ENCODE results near the gene SEPTIN5.

Gene SEPTIN5

DNA sequence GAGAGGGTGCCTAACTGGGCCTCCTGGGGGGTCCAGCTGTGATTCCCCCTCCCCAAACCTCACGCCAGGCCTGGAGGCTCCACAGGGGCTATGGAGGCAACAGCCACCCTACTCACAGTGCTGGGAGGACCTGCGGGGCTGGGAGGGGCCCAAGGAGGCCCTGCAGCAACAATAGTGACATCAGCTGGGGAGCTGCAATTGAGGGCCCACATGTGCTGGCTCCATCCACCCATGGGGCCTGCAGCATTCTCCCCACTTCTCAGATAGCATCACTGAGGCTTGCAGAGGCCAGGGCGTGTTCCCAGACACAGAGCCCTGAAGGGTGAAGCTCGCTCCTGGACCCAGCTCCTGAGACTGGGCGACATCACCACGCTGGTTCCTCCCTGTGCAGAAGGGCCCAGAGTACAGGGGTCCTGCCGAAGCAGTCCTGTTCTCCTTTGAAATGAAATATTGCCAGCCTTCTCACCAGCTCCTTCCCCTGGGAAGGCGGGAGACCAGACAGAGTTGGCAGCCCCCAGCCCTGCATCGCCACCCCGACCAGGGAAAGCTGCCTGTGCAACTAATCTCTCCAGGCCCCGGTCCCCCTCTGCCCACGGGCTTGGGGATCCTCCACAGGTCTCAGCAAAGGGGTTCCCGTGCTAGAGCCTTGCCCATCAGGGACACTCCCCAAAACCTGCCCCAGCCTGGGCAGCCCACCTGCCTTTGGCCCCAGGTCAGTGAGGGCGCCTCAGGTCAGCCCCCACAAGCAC is 37.4 kb downstream of the SEPTIN5 start:
- DNase-seq, result no peak

DNA sequence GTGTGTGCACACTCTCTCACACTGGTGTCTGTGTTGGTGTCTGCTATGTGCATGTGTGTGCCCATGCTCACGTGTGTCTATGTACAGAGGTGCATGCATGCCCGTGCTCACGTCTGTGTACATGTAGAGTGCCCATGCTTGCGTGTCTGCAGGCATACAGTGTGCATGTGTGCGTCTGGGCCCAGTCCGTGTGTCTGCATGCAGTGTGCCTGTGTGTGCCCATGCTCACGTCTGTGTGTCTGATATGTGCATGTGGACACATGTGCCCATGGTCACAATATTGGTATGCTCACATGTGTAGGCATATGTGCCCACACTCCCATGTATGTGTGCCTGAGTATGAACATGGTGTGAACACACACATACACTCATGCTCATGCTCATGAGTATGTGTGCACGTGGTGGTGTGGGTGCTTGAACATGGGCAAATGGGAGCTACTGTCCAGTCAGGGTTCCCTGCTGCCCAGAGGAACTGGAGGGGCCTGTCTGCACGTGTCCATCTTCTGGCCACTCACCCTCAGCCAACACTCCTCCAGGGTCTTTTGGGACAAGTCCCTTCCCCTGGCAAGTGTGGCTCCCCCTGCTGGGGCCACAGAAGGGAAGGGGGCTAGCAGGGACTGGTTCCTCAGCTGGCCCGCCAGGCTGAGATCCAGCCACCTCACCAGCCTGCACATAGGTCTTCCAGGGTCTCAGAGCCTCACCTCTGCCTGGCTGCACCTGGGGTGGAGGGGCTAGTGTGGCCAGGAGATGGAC is 39.0 kb downstream of the SEPTIN5 start:
- DNase-seq, result no peak

DNA sequence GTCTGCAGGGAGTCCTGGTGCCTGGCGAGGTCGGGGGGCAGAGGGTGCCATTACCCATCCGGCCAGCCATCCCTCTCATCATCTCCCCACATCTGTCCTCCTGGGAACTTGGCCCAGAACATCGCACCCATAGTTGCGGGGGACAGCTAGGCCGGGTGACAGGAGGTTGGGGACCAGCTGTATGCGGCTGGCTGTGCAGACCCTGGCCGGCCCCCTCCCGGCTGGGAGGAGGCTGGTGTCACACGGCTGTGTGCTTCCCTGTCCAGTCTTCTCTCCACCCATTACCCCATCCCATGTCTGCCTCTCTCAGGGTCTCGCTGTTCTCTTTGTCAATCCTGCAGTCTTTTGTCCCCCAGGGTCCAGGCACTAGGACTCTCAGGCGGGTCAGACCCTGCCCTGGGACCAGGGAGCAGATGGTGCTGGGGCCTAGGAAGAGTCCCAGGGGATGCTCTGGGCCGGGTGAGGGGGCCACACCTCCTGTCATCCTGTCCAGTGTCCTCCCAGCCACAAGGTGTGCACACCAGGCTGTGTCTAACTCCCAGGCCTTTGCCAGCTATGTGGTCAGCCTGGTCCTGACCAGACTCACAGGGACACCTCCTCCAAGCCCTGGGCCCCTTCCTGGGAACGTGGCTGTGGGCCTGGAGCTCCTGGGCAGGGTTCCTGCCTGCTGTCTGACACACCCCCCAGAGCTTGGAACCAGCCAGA is 39.8 kb downstream of the SEPTIN5 start:
- DNase-seq, result no peak

DNA sequence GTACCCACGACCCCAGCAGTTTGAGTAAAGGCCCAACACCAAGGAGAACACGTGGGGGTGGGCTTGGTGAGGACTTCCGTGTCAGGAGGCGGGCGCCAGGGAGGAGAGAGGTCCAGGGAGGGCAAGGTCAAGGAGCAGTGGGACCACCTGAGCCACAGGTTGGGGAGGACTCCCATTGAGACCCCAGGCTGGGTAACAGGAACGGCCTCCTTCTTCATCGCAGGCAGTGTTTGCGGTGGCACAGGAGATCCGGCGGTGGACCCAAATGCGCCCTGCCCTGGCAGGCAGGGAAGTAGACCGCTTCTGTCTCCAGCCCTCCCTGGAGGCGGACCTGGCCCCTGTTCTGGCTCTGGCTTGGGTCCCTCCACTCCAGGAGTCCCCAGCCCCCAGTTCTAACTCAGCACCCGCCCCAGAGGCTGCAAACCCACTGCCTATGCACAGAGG is 40.4 kb downstream of the SEPTIN5 start:
- no peak for DNase-seq

DNA sequence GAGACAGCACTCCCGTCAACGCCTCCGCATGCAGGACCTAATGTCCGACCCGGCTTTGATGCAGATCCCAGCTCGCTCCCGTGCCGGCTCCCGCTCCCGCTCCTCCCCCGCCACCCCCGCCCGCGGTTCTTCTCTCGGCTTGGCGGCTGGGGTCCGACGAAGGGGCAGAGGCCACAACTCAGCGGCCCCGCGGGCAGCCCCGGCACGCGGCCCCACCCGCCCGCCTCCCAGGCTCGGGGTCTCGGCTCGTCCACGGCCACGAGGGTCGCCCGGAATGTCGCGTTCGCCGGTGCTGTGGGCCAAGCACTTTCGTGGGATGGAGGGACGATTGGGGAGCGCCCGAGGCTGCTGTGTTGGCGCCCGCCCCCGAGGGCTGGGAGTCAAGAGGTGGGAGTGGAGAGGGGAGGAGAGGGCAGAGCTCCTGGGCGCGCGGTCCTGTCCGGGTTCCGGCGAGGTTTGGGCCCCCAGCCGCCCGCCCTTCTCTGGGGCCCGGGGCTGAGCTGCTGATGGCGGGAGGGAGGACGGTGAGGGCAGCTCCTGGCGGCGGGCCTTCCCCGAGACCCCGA is 40.9 kb downstream of the SEPTIN5 start:
- DNase-seq, result no peak

DNA sequence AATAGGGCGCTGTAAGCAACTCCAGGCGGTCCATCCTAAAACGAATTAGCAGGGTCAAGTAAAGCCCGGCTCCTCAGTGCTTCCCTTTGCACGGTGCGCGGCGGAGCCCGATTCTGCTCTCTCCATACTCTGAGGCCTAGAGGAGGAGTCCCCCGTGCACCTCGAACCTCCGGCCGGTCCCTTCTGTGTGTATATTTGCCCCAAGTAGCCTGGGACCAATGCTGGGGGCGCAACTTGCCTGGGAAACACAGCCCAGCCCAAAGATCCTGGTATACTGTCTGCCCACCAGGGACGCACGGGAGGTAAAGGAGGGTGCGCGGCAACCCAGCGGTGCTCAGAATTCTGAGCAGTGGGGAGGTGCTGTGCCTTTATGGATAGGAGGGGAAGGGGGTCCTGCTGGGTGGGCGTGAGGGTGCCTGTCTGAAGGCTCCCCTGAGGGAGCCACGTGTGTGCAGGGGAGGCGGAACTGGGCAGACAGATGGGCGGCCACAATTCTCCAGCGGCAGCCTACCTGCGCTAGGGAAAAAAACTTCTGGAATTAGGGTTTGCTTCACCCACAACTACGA is 41.5 kb downstream of the SEPTIN5 start:
- DNase-seq, result no peak

DNA sequence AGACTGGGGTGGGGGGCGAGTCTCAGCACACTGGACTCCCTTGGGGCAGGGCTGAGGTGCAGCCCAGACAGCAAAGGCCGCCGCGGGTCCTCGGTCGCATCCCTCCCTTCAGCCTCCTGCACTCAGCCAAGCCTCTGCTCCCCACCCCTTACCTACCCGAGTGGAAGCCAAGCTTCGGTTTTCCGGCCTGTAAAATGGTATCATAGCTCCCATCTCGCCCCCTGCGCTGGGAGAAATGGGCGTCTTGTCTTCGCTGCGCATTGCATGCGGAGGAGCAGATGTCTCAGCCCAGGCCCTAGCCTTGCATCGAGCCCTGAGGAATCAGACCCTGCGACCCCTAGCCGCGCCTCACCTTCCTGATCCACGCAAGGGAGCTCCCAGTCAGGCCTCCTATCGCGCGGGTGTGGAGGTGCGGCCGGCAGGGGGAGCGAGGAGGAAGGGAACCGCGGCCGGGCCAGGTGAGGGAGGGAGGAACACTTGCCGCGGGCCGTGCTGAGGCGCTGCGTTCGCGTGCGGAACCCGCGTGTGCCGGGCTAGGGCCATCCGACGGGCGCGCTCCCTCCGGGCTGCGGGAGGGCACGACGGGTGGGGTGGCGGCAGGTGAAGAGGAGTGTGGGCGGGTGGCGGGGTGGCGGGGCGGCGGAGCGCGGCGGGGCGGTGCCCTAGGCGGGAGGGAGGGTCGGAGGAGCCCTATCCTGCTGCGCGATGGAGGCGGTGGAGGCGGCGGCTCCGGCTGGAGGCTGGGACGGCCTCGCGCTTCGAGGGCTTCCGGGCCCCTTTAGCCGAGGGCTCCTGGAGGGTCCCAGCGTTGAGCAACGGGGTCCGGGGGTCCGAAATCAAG is 42.2 kb downstream of the SEPTIN5 start:
- no peak for DNase-seq

DNA sequence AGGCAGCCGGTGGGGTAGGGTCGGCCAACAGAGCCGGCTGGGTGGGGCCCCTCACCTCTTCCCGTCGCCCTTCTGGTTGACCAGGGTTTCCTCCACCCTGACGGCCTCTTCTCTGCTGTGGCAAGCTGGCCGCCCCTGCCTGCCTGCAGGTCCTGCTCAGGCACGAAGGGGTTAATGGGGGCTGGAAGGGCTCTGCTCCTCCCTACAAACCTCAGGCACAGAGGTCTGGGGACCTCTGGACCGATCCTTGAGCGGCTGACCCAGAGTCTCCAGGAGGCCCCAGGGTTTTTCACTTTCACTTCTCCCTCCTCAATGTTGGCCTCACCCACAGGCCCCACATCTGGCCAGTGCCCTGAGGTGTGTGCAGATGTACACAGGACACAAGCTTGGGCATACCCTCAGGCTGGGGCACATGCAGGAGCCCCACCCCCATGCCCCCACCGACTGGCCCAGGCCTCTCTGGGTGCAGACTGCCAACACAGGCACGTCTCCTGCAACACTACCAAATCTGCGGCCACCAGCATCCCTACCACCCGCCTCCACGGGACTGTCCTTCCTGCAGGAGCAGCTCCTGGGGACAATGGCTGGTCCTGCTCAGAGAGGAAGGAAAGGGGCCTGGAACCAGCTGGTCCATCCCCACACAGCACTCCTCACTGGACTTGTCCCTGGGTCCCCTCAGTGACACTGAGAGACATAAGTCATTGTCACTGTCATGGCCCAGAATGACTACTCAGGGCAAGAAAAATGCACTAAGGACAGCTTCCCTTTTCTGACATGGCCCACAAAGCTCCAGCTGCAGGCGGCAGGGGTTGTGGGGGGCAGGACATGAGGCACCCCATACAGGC is 43.1 kb downstream of the SEPTIN5 start:
- DNase-seq, result peak; percentile 49

DNA sequence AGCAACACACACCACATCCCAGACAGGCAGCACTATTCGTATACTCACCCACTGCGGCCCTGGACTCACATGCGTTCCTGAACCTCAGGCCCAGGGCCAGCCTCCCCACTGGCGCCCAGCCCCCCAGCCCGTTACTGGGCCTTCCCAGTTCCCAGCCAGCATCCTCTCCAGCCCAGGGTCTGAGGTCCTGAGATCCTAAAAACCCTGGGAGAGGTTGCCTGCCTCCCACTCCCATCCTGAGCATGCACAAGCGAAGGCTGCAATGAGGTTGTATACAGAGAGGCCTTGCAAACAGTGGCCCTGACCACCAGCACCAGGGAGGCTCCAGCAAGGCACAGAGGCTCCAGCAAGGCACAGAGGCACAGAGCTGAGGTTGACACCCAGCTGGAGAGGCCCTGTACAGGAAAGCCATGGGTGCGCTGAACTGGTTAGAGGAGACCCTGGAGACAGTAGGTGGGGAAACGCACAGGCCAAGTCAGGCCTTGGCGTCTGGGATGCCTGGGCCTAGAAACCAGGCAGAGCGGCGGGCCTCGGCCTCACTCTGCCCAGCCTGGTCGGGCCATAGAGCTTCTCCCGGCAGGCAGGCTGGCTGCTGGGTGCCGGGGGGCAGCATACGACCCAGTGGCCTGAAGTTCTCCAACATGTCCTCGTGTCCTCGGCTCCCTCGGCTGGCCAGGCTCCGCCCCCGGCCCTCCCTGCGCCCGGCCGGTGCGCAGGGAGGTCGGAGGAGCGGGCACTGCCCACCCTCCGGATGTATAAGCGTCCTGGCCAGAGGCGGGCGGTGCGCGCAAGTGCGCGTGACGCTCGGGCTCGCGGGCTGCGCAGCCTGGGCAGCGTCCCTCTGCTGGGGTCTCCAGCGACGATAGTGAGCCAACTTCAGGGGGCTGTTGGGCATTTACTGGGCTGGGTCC is 43.9 kb downstream of the SEPTIN5 start:
- DNase-seq, result no peak

DNA sequence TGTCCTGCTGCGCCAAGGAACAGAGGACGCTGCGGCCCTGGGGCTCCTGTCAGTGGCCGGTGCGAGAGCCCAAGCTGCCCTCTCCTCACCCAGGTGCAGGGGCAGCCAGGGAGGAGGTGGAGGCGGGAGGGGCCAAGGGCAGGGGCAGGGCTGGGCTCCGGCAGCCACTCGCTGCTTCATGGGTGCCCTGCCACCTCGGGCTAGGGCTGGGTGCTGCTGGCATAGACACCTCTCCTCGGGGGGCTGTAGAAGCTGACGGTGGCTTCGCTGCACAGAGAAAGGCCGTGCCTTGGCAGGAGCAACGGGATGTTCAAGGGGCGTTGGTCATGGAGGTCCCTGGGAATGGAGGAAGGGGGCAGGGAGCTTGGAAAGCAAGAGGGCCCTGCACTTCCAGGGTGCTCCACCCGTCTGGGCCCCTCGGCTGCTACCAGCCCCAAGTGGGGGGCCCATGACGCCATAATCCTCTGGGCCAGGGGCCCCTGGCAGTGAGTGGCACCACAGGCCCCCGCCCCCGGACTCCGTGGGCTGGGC is 44.7 kb downstream of the SEPTIN5 start:
- no peak for DNase-seq

DNA sequence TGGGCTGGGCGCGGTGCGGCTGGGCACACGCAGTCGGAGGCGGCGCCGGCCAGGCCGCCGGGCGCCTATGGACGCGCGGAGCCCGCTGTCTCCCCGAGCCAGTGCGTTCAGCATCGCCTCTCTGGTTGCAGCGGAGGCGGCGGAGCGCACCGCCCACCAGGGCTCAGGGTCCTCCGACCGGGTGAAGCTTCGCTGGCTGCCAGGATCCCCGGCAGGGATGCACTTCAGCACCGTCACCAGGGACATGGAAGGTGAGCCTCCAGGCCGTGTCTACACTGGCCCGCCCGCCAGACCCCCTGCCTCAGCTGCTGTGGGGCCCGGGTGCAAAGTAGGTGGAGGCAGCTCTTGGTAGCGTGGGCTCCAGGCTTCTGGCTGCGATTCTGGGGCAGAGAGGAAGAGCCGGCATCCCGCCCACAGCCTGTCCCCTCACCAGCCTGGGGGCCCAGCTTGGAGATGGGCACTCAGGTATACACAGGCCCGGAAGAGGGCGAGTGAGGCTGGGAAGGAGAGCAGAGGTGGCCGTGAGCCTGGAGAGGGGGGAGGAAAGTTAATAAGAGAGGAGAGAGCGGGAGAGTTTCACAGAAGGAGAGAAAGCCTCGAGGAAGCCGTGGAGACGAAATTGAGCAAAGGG is 45.2 kb downstream of the SEPTIN5 start:
- no peak for DNase-seq

DNA sequence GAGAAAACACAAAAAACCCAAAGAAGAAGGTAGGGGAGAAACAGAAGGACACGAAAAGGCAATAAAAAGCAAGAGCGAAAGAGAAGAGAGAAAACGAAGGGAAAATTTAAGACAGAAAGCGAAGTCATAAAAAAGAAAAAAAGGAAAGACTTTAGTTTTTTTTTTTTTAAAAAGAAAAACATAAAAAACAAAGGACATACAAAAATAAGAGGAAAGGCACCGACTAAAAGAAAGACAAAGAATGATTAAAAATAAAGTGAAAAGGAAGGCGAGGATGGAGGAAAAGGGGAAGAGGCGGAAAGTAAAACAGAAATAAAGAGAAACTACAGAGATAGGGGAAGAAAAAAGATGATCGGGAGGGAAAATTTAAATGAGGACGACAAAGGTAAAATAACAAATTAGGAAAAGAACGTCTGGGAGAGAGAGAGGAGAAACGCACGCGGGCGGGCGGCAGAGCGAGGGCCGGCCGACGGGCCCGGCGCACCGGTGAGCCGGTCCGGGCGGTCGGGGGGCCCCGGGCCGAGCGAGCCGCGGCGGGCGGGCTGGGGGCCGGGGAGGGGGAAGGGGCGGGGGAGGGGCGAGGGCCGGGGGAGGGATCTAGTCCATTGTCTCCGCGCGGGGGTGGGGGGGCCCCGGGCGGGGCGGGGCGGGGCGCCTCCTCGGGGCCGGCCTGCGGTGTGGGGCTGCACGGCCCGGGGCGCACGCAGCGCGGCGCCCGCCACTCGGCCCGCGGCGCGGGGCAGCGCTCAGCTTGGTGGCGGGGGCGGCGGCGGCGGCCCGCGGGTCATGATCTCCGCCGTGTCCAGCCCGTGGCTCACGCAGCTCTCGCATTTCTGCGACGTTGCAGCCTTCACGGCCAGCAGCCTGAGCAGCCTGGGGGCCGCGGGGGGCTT is 46.0 kb downstream of the SEPTIN5 start, which contains the start of gene TBX1:
TBX1 (plus strand) TSS at position 721 of the 893 bp plus-strand sequence; CDS start at position 787, 66 bp downstream.
- DNase-seq, result no peak

DNA sequence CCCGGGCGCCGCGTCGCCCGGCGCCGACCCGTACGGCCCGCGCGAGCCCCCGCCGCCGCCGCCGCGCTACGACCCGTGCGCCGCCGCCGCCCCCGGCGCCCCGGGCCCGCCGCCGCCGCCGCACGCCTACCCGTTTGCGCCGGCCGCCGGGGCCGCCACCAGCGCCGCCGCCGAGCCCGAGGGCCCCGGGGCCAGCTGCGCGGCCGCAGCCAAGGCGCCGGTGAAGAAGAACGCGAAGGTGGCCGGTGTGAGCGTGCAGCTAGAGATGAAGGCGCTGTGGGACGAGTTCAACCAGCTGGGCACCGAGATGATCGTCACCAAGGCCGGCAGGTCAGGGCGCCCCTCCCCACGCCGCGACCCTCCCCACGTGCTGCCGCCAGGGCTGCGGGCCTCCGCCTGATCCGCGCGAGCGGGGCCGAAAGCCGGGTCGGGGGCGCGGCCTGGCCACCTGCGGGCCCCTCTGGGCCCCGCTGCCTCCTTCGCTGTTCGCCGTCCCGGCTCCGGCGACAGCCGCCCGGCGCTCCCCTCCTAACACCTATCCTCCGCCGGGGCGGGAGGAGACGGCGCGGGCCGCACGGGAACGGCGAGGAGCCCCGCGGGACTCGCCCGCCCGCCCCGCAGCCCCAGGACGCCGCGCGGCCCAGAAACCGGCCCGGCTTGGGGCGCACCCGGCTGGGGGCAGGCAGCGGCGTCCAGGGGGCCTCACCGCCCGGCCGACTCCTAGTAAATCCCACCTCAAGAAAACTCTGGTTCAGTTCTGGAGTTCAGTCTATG is 46.8 kb downstream of the SEPTIN5 start:
- DNase-seq, result no peak

DNA sequence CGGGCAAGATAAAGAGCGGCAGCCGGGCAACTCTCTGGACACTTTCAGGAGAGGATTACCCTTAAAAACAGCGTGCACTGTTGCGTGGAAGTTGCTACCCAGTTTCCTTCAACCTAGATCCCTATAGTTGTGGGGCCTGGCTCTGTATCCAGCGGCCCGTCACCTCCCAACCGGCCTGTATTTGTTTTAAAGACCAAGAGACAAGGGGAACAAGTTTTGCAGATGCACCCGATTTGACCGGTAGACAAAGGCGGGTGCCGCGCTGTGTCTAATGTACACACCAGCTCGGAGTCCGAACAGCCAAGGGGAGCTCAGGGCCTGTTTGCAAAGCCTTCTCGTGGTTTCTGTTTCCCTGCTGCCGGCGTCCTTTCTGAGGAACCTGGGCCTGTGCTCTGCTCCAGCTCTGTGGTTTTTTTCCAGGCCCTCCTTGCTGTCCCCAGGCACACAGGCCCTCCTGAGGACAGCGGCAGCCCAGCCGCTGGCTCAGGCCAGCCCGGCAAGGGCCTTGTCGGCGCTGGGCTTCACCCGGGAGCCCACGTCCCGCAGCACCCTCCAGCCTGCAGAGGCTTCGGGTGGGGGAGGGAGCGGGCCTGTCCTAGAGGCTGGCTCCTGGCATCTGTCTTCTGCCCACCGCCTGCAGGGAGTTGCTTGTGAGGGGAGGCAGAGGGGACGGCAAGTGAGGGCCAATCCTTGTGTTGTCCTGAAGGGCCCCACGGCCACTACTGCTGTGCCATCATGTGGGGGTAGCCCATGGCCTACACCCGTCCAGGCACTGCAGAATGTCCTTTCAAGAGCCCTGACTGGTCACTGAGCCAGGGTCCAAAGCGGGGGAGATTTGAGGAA is 47.6 kb downstream of the SEPTIN5 start:
- no peak for DNase-seq

DNA sequence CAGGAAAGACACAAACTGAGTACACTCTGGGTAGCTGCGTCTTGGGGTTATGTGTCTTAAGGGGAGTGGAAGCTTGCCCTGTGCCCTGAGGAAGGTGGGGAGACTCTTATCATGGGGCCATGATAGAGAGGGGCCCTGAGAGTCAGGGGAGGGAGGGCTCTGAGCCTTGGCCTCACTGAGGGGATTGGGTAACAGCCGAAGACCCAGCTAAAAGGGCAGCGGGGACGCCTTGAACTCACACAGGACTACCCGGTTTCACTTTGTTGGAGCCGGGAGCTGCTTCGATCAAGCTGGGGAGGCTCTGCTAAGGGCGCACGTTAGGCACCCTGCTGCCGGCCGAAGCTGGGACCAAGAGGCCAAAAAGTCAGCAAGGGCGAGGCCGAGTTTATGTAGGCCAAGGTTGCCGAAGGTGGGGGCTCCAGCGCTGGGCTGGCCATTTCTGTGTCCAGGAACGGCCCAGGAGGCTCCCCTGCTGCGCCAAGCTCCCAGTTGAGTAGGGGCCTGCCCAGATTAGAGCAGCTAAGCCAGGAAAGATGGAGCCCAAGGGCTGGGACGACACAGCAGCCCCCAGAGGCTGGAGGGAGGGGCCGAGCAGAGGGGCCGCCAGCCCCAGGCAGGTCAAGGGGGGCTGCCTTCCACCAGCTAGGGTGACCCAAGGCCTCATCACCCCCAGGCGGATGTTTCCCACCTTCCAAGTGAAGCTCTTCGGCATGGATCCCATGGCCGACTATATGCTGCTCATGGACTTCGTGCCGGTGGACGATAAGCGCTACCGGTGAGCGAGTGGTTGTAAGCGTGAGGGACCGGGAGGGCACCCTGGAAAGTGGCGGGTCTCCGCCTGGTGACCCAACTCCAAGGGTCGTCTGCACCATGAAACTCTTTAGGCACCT is 48.5 kb downstream of the SEPTIN5 start:
- DNase-seq, result no peak
